ENCODE results near the gene SBF2. TPM values are rescaled to one million over a fixed set of nuclear protein-coding genes. Genes with fewer than 3 reads are reported as not detected.
"Not testable (repeated sequence)": the region's sequence is repeated elsewhere in the genome, so short reads cannot be mapped to it uniquely, and the experiment has no call there.

Gene SBF2
- total RNA-seq, 4 donors from 2014 or later: 44.6 to 59.4 (median 53.4) TPM

GRCh38 chr11:10134975-10135481, 159.0 kb downstream of the SBF2 start:
- intact Hi-C loops (cut with DNase I): no loop called here
- peaks cover 6 to 10% (median 9%) of the 10 kb centered on the region in 4 donors for H3K4me1 ChIP-seq
- 98% methylated on average over 5 of the region's 5 CpGs for WGBS
- H3K4me3 ChIP-seq: no peak overlapping the region
- TF ChIP-seq POLR2AphosphoS5 (IDR thresholded peaks at IDR 0.05) (no peak), EP300 (IDR thresholded peaks at IDR 0.05) (no peak), CTCF (IDR thresholded peaks at IDR 0.05) (no peak), POLR2A (IDR thresholded peaks at IDR 0.05; ENCODE audit: low read depth) (no peak)
- DNase-seq (ENCODE audit: extremely low spot score): no peak
- no peak overlapping the region for H3K27ac ChIP-seq (replicated peaks in 1 of 4)
- H3K36me3 ChIP-seq: no peaks in the 10 kb centered on the region
- no peaks in the 10 kb centered on the region for H3K9me3 ChIP-seq
- H3K27me3 ChIP-seq: no peaks in the 10 kb centered on the region

GRCh38 chr11:10134226-10134625, 159.8 kb downstream of the SBF2 start:
- DNase-seq (ENCODE audit: extremely low spot score); intact Hi-C loops (cut with DNase I): not testable (repeated sequence)

DNA sequence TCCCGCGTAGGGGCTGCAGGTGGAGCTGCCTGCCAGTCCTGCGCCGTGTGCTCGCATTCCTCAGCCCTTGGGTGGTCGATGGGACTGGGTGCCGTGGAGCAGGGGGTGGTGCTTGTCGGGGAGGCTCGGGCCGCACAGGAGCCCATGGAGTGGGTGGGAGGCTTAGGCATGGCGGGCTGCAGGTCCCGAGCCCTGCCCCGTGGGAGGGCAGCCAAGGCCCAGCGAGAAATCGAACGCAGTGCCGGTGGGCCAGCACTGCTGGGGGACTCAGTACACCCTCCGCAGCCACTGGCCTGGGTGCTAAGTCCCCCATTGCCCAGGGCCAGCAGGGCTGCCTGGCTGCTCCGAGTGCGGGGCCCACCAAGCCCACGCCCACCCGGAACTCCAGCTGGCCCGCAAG, 160.8 kb downstream of the SBF2 start:
- H3K4me1 ChIP-seq; H3K27ac ChIP-seq (replicated peaks in 1 of 4); H3K27me3 ChIP-seq; DNase-seq (ENCODE audit: extremely low spot score); H3K36me3 ChIP-seq; intact Hi-C loops (cut with DNase I); H3K9me3 ChIP-seq; H3K4me3 ChIP-seq: not testable (repeated sequence)
- WGBS: no CpG with 5 or more reads among the region's 23 CpGs

More at GRCh38 chr11:10134226-10134625, 159.8 kb downstream of the SBF2 start:
- not testable (repeated sequence) for H3K4me1 ChIP-seq; H3K36me3 ChIP-seq; H3K9me3 ChIP-seq; H3K27me3 ChIP-seq; H3K27ac ChIP-seq (replicated peaks in 1 of 4); H3K4me3 ChIP-seq
- WGBS: 100% methylated on average over 1 of the region's 1 CpG

- TF ChIP-seq POLR2A (IDR thresholded peaks at IDR 0.05; ENCODE audit: low read depth): no peak
- no peak for TF ChIP-seq POLR2AphosphoS5 (IDR thresholded peaks at IDR 0.05)
- no peak for TF ChIP-seq CTCF (IDR thresholded peaks at IDR 0.05)
- TF ChIP-seq EP300 (IDR thresholded peaks at IDR 0.05): no peak
Measured at GRCh38 chr11:10130875-10131274, 163.1 kb downstream of the SBF2 start.

DNA sequence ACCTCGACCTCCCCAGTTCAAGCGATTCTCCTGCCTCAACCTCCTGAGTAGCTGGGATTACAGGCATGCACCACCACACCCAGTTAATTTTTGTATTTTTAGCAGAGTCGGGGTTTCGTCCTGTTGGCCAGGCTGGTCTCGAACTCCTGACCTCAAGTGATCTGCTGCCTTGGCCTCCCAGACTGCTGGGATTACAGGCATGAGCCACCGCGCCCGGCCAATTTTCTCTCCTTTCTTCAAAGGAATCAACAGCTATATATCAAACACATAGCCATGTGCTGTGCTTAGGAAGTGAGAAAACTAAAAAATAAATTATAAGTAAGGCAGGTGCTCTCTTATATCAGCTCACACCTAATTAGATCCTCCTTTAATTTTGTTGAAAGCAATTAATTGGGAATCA, 164.8 kb downstream of the SBF2 start:
- H3K4me3 ChIP-seq; H3K36me3 ChIP-seq; DNase-seq (ENCODE audit: extremely low spot score); H3K27ac ChIP-seq (replicated peaks in 1 of 4); H3K9me3 ChIP-seq; H3K27me3 ChIP-seq; intact Hi-C loops (cut with DNase I): not testable (repeated sequence)
- peaks cover 0 to 13% (median 0%) of the 10 kb centered on the region in 4 donors for H3K4me1 ChIP-seq
- 96% methylated on average over 8 of the region's 8 CpGs for WGBS

More at GRCh38 chr11:10130875-10131274, 163.1 kb downstream of the SBF2 start:
- no peak for DNase-seq (ENCODE audit: extremely low spot score)
- Histone ChIP-seq H3K4me1 (peaks cover 0 to 9% (median 0%) of the 10 kb centered on the region in 4 donors), H3K9me3 (no peaks in the 10 kb centered on the region), H3K4me3 (no peak overlapping the region), H3K27ac (replicated peaks in 1 of 4) (no peak overlapping the region), H3K36me3 (no peaks in the 10 kb centered on the region), H3K27me3 (no peaks in the 10 kb centered on the region)
- WGBS: 88% methylated on average over 3 of the region's 3 CpGs
- intact Hi-C loops (cut with DNase I): no loop called here

DNA sequence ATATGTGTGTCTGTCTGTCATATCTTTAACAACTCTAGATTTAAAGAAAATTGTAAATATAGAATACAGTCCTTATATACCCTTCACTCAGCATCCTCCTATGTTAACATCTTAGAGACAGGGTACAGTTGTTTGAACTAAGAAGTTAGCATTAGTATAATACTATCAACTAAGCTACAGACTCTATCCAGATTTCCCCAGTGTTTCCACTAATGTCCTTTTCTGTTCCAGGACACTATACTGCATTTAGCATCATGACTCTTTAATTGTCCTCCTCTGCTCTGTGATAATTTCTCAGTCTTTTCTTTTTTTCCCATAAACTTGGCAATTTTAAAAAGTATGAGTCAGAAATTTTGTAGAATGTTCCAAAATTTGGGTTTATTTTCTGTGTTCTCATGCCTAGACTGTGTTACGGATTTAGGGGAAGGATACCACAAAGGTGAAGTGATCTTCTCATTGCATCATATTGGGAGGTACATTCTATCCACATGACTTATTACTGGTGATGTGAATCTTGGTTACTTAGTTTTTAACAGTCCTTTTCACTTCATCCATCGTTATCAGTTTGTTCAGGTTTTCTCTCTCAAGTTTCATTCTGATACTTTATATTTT, 168.4 kb downstream of the SBF2 start:
- intact Hi-C loops (cut with DNase I): no loop called here
- H3K9me3 ChIP-seq: no peaks in the 10 kb centered on the region
- no peaks in the 10 kb centered on the region for H3K36me3 ChIP-seq
- no peak overlapping the region for H3K27ac ChIP-seq (replicated peaks in 1 of 4)
- 76% methylated on average over 2 of the region's 2 CpGs for WGBS
- no peaks in the 10 kb centered on the region for H3K27me3 ChIP-seq
- H3K4me1 ChIP-seq: peaks cover 11 to 38% (median 21%) of the 10 kb centered on the region in 4 donors
- H3K4me3 ChIP-seq: no peak overlapping the region
- TF ChIP-seq POLR2AphosphoS5 (IDR thresholded peaks at IDR 0.05) (no peak), EP300 (IDR thresholded peaks at IDR 0.05) (no peak), POLR2A (IDR thresholded peaks at IDR 0.05; ENCODE audit: low read depth) (no peak)
- no peak for DNase-seq (ENCODE audit: extremely low spot score)
